ENCODE data around the gene DMD. TPM values are rescaled to one million over a fixed set of nuclear protein-coding genes. Genes with fewer than 3 reads are reported as not detected.

Gene DMD
- total RNA-seq, 2 experiments from 2014 or later: 0.85 to 1.8 TPM

GRCh38 chrX:32673193-32673592 is 538.2 kb downstream of the DMD start:
- Mint-ChIP-seq H3K4me1 (no peaks in the 10 kb centered on the region), H3K4me3 (no peak overlapping the region), H3K36me3 (ENCODE audit: low read depth) (no peaks in the 10 kb centered on the region), H3K9me3 (ENCODE audit: low read depth) (no peaks in the 10 kb centered on the region), H3K27me3 (no peaks in the 10 kb centered on the region), H3K27ac (no peak overlapping the region)
- no peak for DNase-seq
- CTCF ChIA-PET: no interaction called here
- intact Hi-C loops (cut with DNase I, micrococcal nuclease): no loop called here
- no peak for ATAC-seq
- POLR2A ChIA-PET: no interaction called here

- ATAC-seq: no peak
- no peak for DNase-seq
- Mint-ChIP-seq H3K27me3 (no peaks in the 10 kb centered on the region), H3K9me3 (ENCODE audit: low read depth) (peaks cover 3% of the 10 kb centered on the region), H3K4me3 (no peak overlapping the region), H3K36me3 (ENCODE audit: low read depth) (no peaks in the 10 kb centered on the region), H3K4me1 (no peaks in the 10 kb centered on the region), H3K27ac (no peak overlapping the region)
- CTCF ChIA-PET: no interaction called here
- POLR2A ChIA-PET: no interaction called here
- intact Hi-C loops (cut with DNase I, micrococcal nuclease): no loop called here
Measured at GRCh38 chrX:32662516-32662915, 548.8 kb downstream of the DMD start.

GRCh38 chrX:32644476-32645245 is 566.7 kb downstream of the DMD start:
- ATAC-seq (no peak), DNase-seq (no peak)
- H3K4me3 Mint-ChIP-seq: no peak overlapping the region
- no peaks in the 10 kb centered on the region for H3K27me3 Mint-ChIP-seq
- ChIA-PET CTCF (no interaction called here), POLR2A (no interaction called here)
- H3K4me1 Mint-ChIP-seq: no peaks in the 10 kb centered on the region
- intact Hi-C loops (cut with DNase I, micrococcal nuclease): no loop called here
- no peaks in the 10 kb centered on the region for H3K36me3 Mint-ChIP-seq (ENCODE audit: low read depth)
- no peaks in the 10 kb centered on the region for H3K9me3 Mint-ChIP-seq (ENCODE audit: low read depth)
- H3K27ac Mint-ChIP-seq: no peak overlapping the region

- Mint-ChIP-seq H3K36me3 (ENCODE audit: low read depth) (no peaks in the 10 kb centered on the region), H3K4me3 (no peak overlapping the region), H3K27ac (no peak overlapping the region), H3K4me1 (no peaks in the 10 kb centered on the region), H3K9me3 (ENCODE audit: low read depth) (no peaks in the 10 kb centered on the region), H3K27me3 (no peaks in the 10 kb centered on the region)
- intact Hi-C loops (cut with DNase I, micrococcal nuclease): no loop called here
- DNase-seq (no peak), ATAC-seq (no peak)
- POLR2A ChIA-PET: no interaction called here
- CTCF ChIA-PET: no interaction called here
Measured at GRCh38 chrX:32642283-32642682, 569.1 kb downstream of the DMD start.

GRCh38 chrX:32618154-32618553 is 593.2 kb downstream of the DMD start:
- H3K36me3 Mint-ChIP-seq (ENCODE audit: low read depth): no peaks in the 10 kb centered on the region
- CTCF ChIA-PET: no interaction called here
- POLR2A ChIA-PET: no interaction called here
- H3K4me3 Mint-ChIP-seq: no peak overlapping the region
- no peaks in the 10 kb centered on the region for H3K27me3 Mint-ChIP-seq
- ATAC-seq: no peak
- H3K4me1 Mint-ChIP-seq: no peaks in the 10 kb centered on the region
- intact Hi-C loops (cut with DNase I, micrococcal nuclease): no loop called here
- H3K9me3 Mint-ChIP-seq (ENCODE audit: low read depth): no peaks in the 10 kb centered on the region
- no peak overlapping the region for H3K27ac Mint-ChIP-seq
- no peak for DNase-seq

- ChIA-PET POLR2A (no interaction called here), CTCF (no interaction called here)
- no peaks in the 10 kb centered on the region for H3K9me3 Mint-ChIP-seq (ENCODE audit: low read depth)
- H3K27ac Mint-ChIP-seq: no peak overlapping the region
- intact Hi-C loops (cut with DNase I, micrococcal nuclease): no loop called here
- H3K4me1 Mint-ChIP-seq: no peaks in the 10 kb centered on the region
- ATAC-seq: no peak
- no peak for DNase-seq
- H3K4me3 Mint-ChIP-seq: no peak overlapping the region
- H3K27me3 Mint-ChIP-seq: no peaks in the 10 kb centered on the region
- no peaks in the 10 kb centered on the region for H3K36me3 Mint-ChIP-seq (ENCODE audit: low read depth)
Measured at GRCh38 chrX:32614707-32615106, 596.6 kb downstream of the DMD start.

GRCh38 chrX:32599156-32599555 is 612.2 kb downstream of the DMD start:
- DNase-seq (no peak), ATAC-seq (no peak)
- Mint-ChIP-seq H3K4me3 (no peak overlapping the region), H3K27me3 (no peaks in the 10 kb centered on the region), H3K36me3 (ENCODE audit: low read depth) (no peaks in the 10 kb centered on the region), H3K4me1 (no peaks in the 10 kb centered on the region), H3K9me3 (ENCODE audit: low read depth) (no peaks in the 10 kb centered on the region), H3K27ac (no peak overlapping the region)
- CTCF ChIA-PET: no interaction called here
- POLR2A ChIA-PET: no interaction called here
- intact Hi-C loops (cut with DNase I, micrococcal nuclease): no loop called here

GRCh38 chrX:32598707-32599106 is 612.6 kb downstream of the DMD start:
- no peaks in the 10 kb centered on the region for H3K4me1 Mint-ChIP-seq
- H3K36me3 Mint-ChIP-seq (ENCODE audit: low read depth): no peaks in the 10 kb centered on the region
- ChIA-PET POLR2A (no interaction called here), CTCF (no interaction called here)
- no peaks in the 10 kb centered on the region for H3K27me3 Mint-ChIP-seq
- H3K9me3 Mint-ChIP-seq (ENCODE audit: low read depth): no peaks in the 10 kb centered on the region
- ATAC-seq: no peak
- H3K4me3 Mint-ChIP-seq: no peak overlapping the region
- intact Hi-C loops (cut with DNase I, micrococcal nuclease): no loop called here
- no peak for DNase-seq
- H3K27ac Mint-ChIP-seq: no peak overlapping the region

GRCh38 chrX:32597777-32598176 is 613.6 kb downstream of the DMD start:
- H3K36me3 Mint-ChIP-seq (ENCODE audit: low read depth): no peaks in the 10 kb centered on the region
- ATAC-seq: no peak
- ChIA-PET POLR2A (no interaction called here), CTCF (no interaction called here)
- H3K9me3 Mint-ChIP-seq (ENCODE audit: low read depth): no peaks in the 10 kb centered on the region
- no peak for DNase-seq
- H3K4me1 Mint-ChIP-seq: no peaks in the 10 kb centered on the region
- no peak overlapping the region for H3K4me3 Mint-ChIP-seq
- no peak overlapping the region for H3K27ac Mint-ChIP-seq
- H3K27me3 Mint-ChIP-seq: no peaks in the 10 kb centered on the region
- intact Hi-C loops (cut with DNase I, micrococcal nuclease): no loop called here

GRCh38 chrX:32592786-32593185 is 618.6 kb downstream of the DMD start:
- ATAC-seq (no peak), DNase-seq (no peak)
- H3K36me3 Mint-ChIP-seq (ENCODE audit: low read depth): no peaks in the 10 kb centered on the region
- no peaks in the 10 kb centered on the region for H3K4me1 Mint-ChIP-seq
- intact Hi-C loops (cut with DNase I, micrococcal nuclease): no loop called here
- ChIA-PET POLR2A (no interaction called here), CTCF (no interaction called here)
- H3K9me3 Mint-ChIP-seq (ENCODE audit: low read depth): peaks cover 2% of the 10 kb centered on the region
- H3K4me3 Mint-ChIP-seq: no peak overlapping the region
- H3K27ac Mint-ChIP-seq: no peak overlapping the region
- H3K27me3 Mint-ChIP-seq: no peaks in the 10 kb centered on the region

GRCh38 chrX:32591589-32591988 is 619.8 kb downstream of the DMD start:
- Mint-ChIP-seq H3K27ac (no peak overlapping the region), H3K27me3 (no peaks in the 10 kb centered on the region), H3K4me1 (no peaks in the 10 kb centered on the region), H3K36me3 (ENCODE audit: low read depth) (no peaks in the 10 kb centered on the region), H3K9me3 (ENCODE audit: low read depth) (peaks cover 2% of the 10 kb centered on the region), H3K4me3 (no peak overlapping the region)
- POLR2A ChIA-PET: no interaction called here
- DNase-seq (no peak), ATAC-seq (no peak)
- intact Hi-C loops (cut with DNase I, micrococcal nuclease): no loop called here
- CTCF ChIA-PET: no interaction called here

- ATAC-seq (no peak), DNase-seq (no peak)
- Mint-ChIP-seq H3K4me3 (no peak overlapping the region), H3K4me1 (no peaks in the 10 kb centered on the region), H3K9me3 (ENCODE audit: low read depth) (no peaks in the 10 kb centered on the region), H3K27ac (no peak overlapping the region), H3K36me3 (ENCODE audit: low read depth) (no peaks in the 10 kb centered on the region), H3K27me3 (no peaks in the 10 kb centered on the region)
- POLR2A ChIA-PET: no interaction called here
- CTCF ChIA-PET: interaction anchor here (0.8 kb wide), 1 partner anchor 783 kb away, joined by 3 read pairs; no protein-coding TSS in a partner anchor
- intact Hi-C loops (cut with DNase I, micrococcal nuclease): no loop called here
Measured at GRCh38 chrX:32582729-32583128, 628.6 kb downstream of the DMD start.

GRCh38 chrX:32576885-32577284 is 634.5 kb downstream of the DMD start:
- intact Hi-C loops (cut with DNase I, micrococcal nuclease): no loop called here
- H3K4me1 Mint-ChIP-seq: no peaks in the 10 kb centered on the region
- POLR2A ChIA-PET: no interaction called here
- H3K27ac Mint-ChIP-seq: no peak overlapping the region
- ATAC-seq: no peak
- no peaks in the 10 kb centered on the region for H3K9me3 Mint-ChIP-seq (ENCODE audit: low read depth)
- H3K4me3 Mint-ChIP-seq: no peak overlapping the region
- H3K27me3 Mint-ChIP-seq: no peaks in the 10 kb centered on the region
- no peak for DNase-seq
- no peaks in the 10 kb centered on the region for H3K36me3 Mint-ChIP-seq (ENCODE audit: low read depth)
- CTCF ChIA-PET: no interaction called here
